ENCODE results near the gene URI1. TPM values are rescaled to one million over a fixed set of nuclear protein-coding genes. Genes with fewer than 3 reads are reported as not detected.

The URI1 gene
- polyA plus RNA-seq, 1 donor (not counting 4 experiments of a cell fraction or from before 2014, with no cell fraction given) = 98.6 TPM

GRCh38 chr19:29985196-29985595 is 43.2 kb downstream of the URI1 start:
- no peaks in the 10 kb centered on the region for H3K9me1 ChIP-seq (ENCODE audit: control insufficient read depth, extremely low read depth, insufficient read depth, low read length)
- peaks cover 61% of the 10 kb centered on the region for H3K79me2 ChIP-seq (ENCODE audit: control insufficient read depth, insufficient read depth, low read length)
- no peak for FAIRE-seq
- no peaks in the 10 kb centered on the region for H3K4me1 ChIP-seq (ENCODE audit: control insufficient read depth, extremely low read depth, insufficient read depth, low read length)
- DNase-seq (ENCODE audit: low read depth, low spot score) = no peak
- H3K36me3 ChIP-seq (ENCODE audit: control insufficient read depth in 2 of 2, extremely low read depth in 1 of 2, insufficient read depth in 2 of 2, low read length in 2 of 2) = no peaks in the 10 kb centered on the region
- H4K20me1 ChIP-seq (ENCODE audit: control insufficient read depth, extremely low read depth, insufficient read depth, low read length) = no peaks in the 10 kb centered on the region
- no peak for TF ChIP-seq CTCF (optimal IDR thresholded peaks at IDR 0.05 in 1 of 3, IDR thresholded peaks at IDR 0.05 in 1 of 3, conservative IDR thresholded peaks at IDR 0.05 in 1 of 3; ENCODE audit: extremely low read depth in 1 of 3, insufficient read depth in 2 of 3, low read length in 3 of 3)
- no peak for TF ChIP-seq EZH2 (IDR thresholded peaks at IDR 0.05; ENCODE audit: low read length)
- no peaks in the 10 kb centered on the region for H3K9me3 ChIP-seq (ENCODE audit: control insufficient read depth, low read depth, low read length)
- no peak overlapping the region for H3K4me2 ChIP-seq (ENCODE audit: control insufficient read depth, extremely low read depth, insufficient read depth, low read depth, low read length)
- H3K4me3 ChIP-seq (ENCODE audit: control insufficient read depth in 2 of 3, extremely low read depth in 1 of 3, insufficient read depth in 2 of 3, low read depth in 1 of 3, low read length in 3 of 3) = no peak overlapping the region
- no peak overlapping the region for H3K9ac ChIP-seq (ENCODE audit: control insufficient read depth, extremely low read depth, insufficient read depth, low read length)
- no peak overlapping the region for H3K27ac ChIP-seq (ENCODE audit: control insufficient read depth, insufficient read depth, low read length)
- no peak overlapping the region for H2AFZ ChIP-seq (ENCODE audit: control insufficient read depth, low read length)
- dilution Hi-C loops (cut with MboI; ENCODE audit: extremely low pct_ligation_motif_present, low sequenced_read_pairs) = no loop called here
- H3K27me3 ChIP-seq (ENCODE audit: control insufficient read depth, extremely low read depth, insufficient read depth, low read length) = no peaks in the 10 kb centered on the region

- Histone ChIP-seq H3K4me2 (ENCODE audit: control insufficient read depth, extremely low read depth, insufficient read depth, low read depth, low read length) (no peak overlapping the region), H3K9me1 (ENCODE audit: control insufficient read depth, extremely low read depth, insufficient read depth, low read length) (no peaks in the 10 kb centered on the region), H3K27me3 (ENCODE audit: control insufficient read depth, extremely low read depth, insufficient read depth, low read length) (no peaks in the 10 kb centered on the region), H2AFZ (ENCODE audit: control insufficient read depth, low read length) (no peak overlapping the region), H3K9me3 (ENCODE audit: control insufficient read depth, low read depth, low read length) (no peaks in the 10 kb centered on the region), H3K4me3 (ENCODE audit: control insufficient read depth in 2 of 3, extremely low read depth in 1 of 3, insufficient read depth in 2 of 3, low read depth in 1 of 3, low read length in 3 of 3) (no peak overlapping the region), H3K4me1 (ENCODE audit: control insufficient read depth, extremely low read depth, insufficient read depth, low read length) (no peaks in the 10 kb centered on the region), H3K9ac (ENCODE audit: control insufficient read depth, extremely low read depth, insufficient read depth, low read length) (no peak overlapping the region), H3K27ac (ENCODE audit: control insufficient read depth, insufficient read depth, low read length) (no peak overlapping the region), H3K36me3 (ENCODE audit: control insufficient read depth in 2 of 2, extremely low read depth in 1 of 2, insufficient read depth in 2 of 2, low read length in 2 of 2) (peaks cover 0 to 4% of the 10 kb centered on the region in 2 experiments), H3K79me2 (ENCODE audit: control insufficient read depth, insufficient read depth, low read length) (peaks cover 52% of the 10 kb centered on the region), H4K20me1 (ENCODE audit: control insufficient read depth, extremely low read depth, insufficient read depth, low read length) (no peaks in the 10 kb centered on the region)
- dilution Hi-C loops (cut with MboI; ENCODE audit: extremely low pct_ligation_motif_present, low sequenced_read_pairs) = no loop called here
- DNase-seq (ENCODE audit: low read depth, low spot score) (no peak), FAIRE-seq (no peak)
- TF ChIP-seq CTCF (optimal IDR thresholded peaks at IDR 0.05 in 1 of 3, IDR thresholded peaks at IDR 0.05 in 1 of 3, conservative IDR thresholded peaks at IDR 0.05 in 1 of 3; ENCODE audit: extremely low read depth in 1 of 3, insufficient read depth in 2 of 3, low read length in 3 of 3) (no peak), EZH2 (IDR thresholded peaks at IDR 0.05; ENCODE audit: low read length) (no peak)
Measured at GRCh38 chr19:29988351-29988750, 46.3 kb downstream of the URI1 start.

Data from keratinocyte (primary cell).